ENCODE data around the gene KCNN2.

Gene KCNN2

GRCh38 chr5:114332493-114332892 lies 29.4 kb upstream of the KCNN2 start:
- H3K27me3 ChIP-seq (ENCODE audit: low read depth, low read length) = no peaks in the 10 kb centered on the region
- H3K9me3 ChIP-seq (ENCODE audit: control insufficient read depth in 1 of 2, low read length in 2 of 2) = no peaks in the 10 kb centered on the region
- H3K27ac ChIP-seq (ENCODE audit: low read length) = no peak overlapping the region
- H3K4me3 ChIP-seq (ENCODE audit: low read depth in 1 of 2, low read length in 2 of 2) = no peak overlapping the region
- no peaks in the 10 kb centered on the region for H3K4me1 ChIP-seq (ENCODE audit: control insufficient read depth in 1 of 2, insufficient read depth in 2 of 2, low read length in 2 of 2)
- no peaks in the 10 kb centered on the region for H3K36me3 ChIP-seq (ENCODE audit: control insufficient read depth in 1 of 2, insufficient read depth in 2 of 2, low read length in 2 of 2)

GRCh38 chr5:114332925-114333324 lies 28.9 kb upstream of the KCNN2 start:
- Histone ChIP-seq H3K4me3 (ENCODE audit: low read depth in 1 of 2, low read length in 2 of 2) (no peak overlapping the region), H3K27ac (ENCODE audit: low read length) (no peak overlapping the region), H3K27me3 (ENCODE audit: low read depth, low read length) (no peaks in the 10 kb centered on the region), H3K36me3 (ENCODE audit: control insufficient read depth in 1 of 2, insufficient read depth in 2 of 2, low read length in 2 of 2) (no peaks in the 10 kb centered on the region), H3K4me1 (ENCODE audit: control insufficient read depth in 1 of 2, insufficient read depth in 2 of 2, low read length in 2 of 2) (no peaks in the 10 kb centered on the region), H3K9me3 (ENCODE audit: control insufficient read depth in 1 of 2, low read length in 2 of 2) (no peaks in the 10 kb centered on the region)

GRCh38 chr5:114335391-114335790 lies 26.5 kb upstream of the KCNN2 start:
- Histone ChIP-seq H3K36me3 (ENCODE audit: control insufficient read depth in 1 of 2, insufficient read depth in 2 of 2, low read length in 2 of 2) (no peaks in the 10 kb centered on the region), H3K4me1 (ENCODE audit: control insufficient read depth in 1 of 2, insufficient read depth in 2 of 2, low read length in 2 of 2) (no peaks in the 10 kb centered on the region), H3K9me3 (ENCODE audit: control insufficient read depth in 1 of 2, low read length in 2 of 2) (peaks cover 0 to 7% of the 10 kb centered on the region in 2 donors), H3K27ac (ENCODE audit: low read length) (no peak overlapping the region), H3K4me3 (ENCODE audit: low read depth in 1 of 2, low read length in 2 of 2) (no peak overlapping the region), H3K27me3 (ENCODE audit: low read depth, low read length) (no peaks in the 10 kb centered on the region)

GRCh38 chr5:114339108-114339507 lies 22.8 kb upstream of the KCNN2 start:
- Histone ChIP-seq H3K27me3 (ENCODE audit: low read depth, low read length) (no peaks in the 10 kb centered on the region), H3K4me3 (ENCODE audit: low read depth in 1 of 2, low read length in 2 of 2) (no peak overlapping the region), H3K27ac (ENCODE audit: low read length) (no peak overlapping the region), H3K4me1 (ENCODE audit: control insufficient read depth in 1 of 2, insufficient read depth in 2 of 2, low read length in 2 of 2) (no peaks in the 10 kb centered on the region), H3K9me3 (ENCODE audit: control insufficient read depth in 1 of 2, low read length in 2 of 2) (peaks cover 0 to 7% of the 10 kb centered on the region in 2 donors), H3K36me3 (ENCODE audit: control insufficient read depth in 1 of 2, insufficient read depth in 2 of 2, low read length in 2 of 2) (no peaks in the 10 kb centered on the region)

- Histone ChIP-seq H3K27ac (ENCODE audit: low read length) (no peak overlapping the region), H3K36me3 (ENCODE audit: control insufficient read depth in 1 of 2, insufficient read depth in 2 of 2, low read length in 2 of 2) (no peaks in the 10 kb centered on the region), H3K4me3 (ENCODE audit: low read depth in 1 of 2, low read length in 2 of 2) (no peak overlapping the region), H3K4me1 (ENCODE audit: control insufficient read depth in 1 of 2, insufficient read depth in 2 of 2, low read length in 2 of 2) (no peaks in the 10 kb centered on the region), H3K9me3 (ENCODE audit: control insufficient read depth in 1 of 2, low read length in 2 of 2) (no peaks in the 10 kb centered on the region), H3K27me3 (ENCODE audit: low read depth, low read length) (no peaks in the 10 kb centered on the region)
Measured at GRCh38 chr5:114346181-114346580, 15.7 kb upstream of the KCNN2 start.

- H3K4me3 ChIP-seq (ENCODE audit: low read depth in 1 of 2, low read length in 2 of 2) = no peak overlapping the region
- H3K36me3 ChIP-seq (ENCODE audit: control insufficient read depth in 1 of 2, insufficient read depth in 2 of 2, low read length in 2 of 2) = no peaks in the 10 kb centered on the region
- no peak overlapping the region for H3K27ac ChIP-seq (ENCODE audit: low read length)
- no peaks in the 10 kb centered on the region for H3K9me3 ChIP-seq (ENCODE audit: control insufficient read depth in 1 of 2, low read length in 2 of 2)
- no peaks in the 10 kb centered on the region for H3K4me1 ChIP-seq (ENCODE audit: control insufficient read depth in 1 of 2, insufficient read depth in 2 of 2, low read length in 2 of 2)
- H3K27me3 ChIP-seq (ENCODE audit: low read depth, low read length) = no peaks in the 10 kb centered on the region
Measured at GRCh38 chr5:114355086-114355830, 6.6 kb upstream of the KCNN2 start.

- Histone ChIP-seq H3K27me3 (ENCODE audit: low read depth, low read length) (peaks cover 4% of the 10 kb centered on the region), H3K36me3 (ENCODE audit: control insufficient read depth in 1 of 2, insufficient read depth in 2 of 2, low read length in 2 of 2) (no peaks in the 10 kb centered on the region), H3K9me3 (ENCODE audit: control insufficient read depth in 1 of 2, low read length in 2 of 2) (no peaks in the 10 kb centered on the region), H3K27ac (ENCODE audit: low read length) (no peak overlapping the region), H3K4me1 (ENCODE audit: control insufficient read depth in 1 of 2, insufficient read depth in 2 of 2, low read length in 2 of 2) (peaks cover 0 to 25% of the 10 kb centered on the region in 2 donors), H3K4me3 (ENCODE audit: low read depth in 1 of 2, low read length in 2 of 2) (no peak overlapping the region)
Measured at GRCh38 chr5:114358329-114358728, 3.5 kb upstream of the KCNN2 start.

GRCh38 chr5:114360357-114360756 lies 1.5 kb upstream of the KCNN2 start:
- H3K4me3 ChIP-seq (ENCODE audit: low read depth in 1 of 2, low read length in 2 of 2) = peak overlapping the region; percentile 30 to 93
- H3K27me3 ChIP-seq (ENCODE audit: low read depth, low read length) = peaks cover 13% of the 10 kb centered on the region

GRCh38 chr5:114360816-114361723 lies 800 bp upstream of the KCNN2 start:
- H3K27ac ChIP-seq (ENCODE audit: low read length) = no peak overlapping the region
- peaks cover 0 to 31% of the 10 kb centered on the region in 2 donors for H3K4me1 ChIP-seq (ENCODE audit: control insufficient read depth in 1 of 2, insufficient read depth in 2 of 2, low read length in 2 of 2)
- peak overlapping the region; percentile 33 to 93 for H3K4me3 ChIP-seq (ENCODE audit: low read depth in 1 of 2, low read length in 2 of 2)
- no peaks in the 10 kb centered on the region for H3K9me3 ChIP-seq (ENCODE audit: control insufficient read depth in 1 of 2, low read length in 2 of 2)
- peaks cover 13% of the 10 kb centered on the region for H3K27me3 ChIP-seq (ENCODE audit: low read depth, low read length)
- no peaks in the 10 kb centered on the region for H3K36me3 ChIP-seq (ENCODE audit: control insufficient read depth in 1 of 2, insufficient read depth in 2 of 2, low read length in 2 of 2)

More at GRCh38 chr5:114360357-114360756, 1.5 kb upstream of the KCNN2 start:
- Histone ChIP-seq H3K27ac (ENCODE audit: low read length) (no peak overlapping the region), H3K9me3 (ENCODE audit: control insufficient read depth in 1 of 2, low read length in 2 of 2) (no peaks in the 10 kb centered on the region), H3K4me1 (ENCODE audit: control insufficient read depth in 1 of 2, insufficient read depth in 2 of 2, low read length in 2 of 2) (peaks cover 0 to 31% of the 10 kb centered on the region in 2 donors), H3K36me3 (ENCODE audit: control insufficient read depth in 1 of 2, insufficient read depth in 2 of 2, low read length in 2 of 2) (no peaks in the 10 kb centered on the region)

GRCh38 chr5:114362197-114362976 lies 517 bp downstream of the KCNN2 start:
- H3K9me3 ChIP-seq (ENCODE audit: control insufficient read depth in 1 of 2, low read length in 2 of 2) = no peaks in the 10 kb centered on the region
- peak overlapping the region in 1 of 2 donors; percentile 93 for H3K4me3 ChIP-seq (ENCODE audit: low read depth in 1 of 2, low read length in 2 of 2)
- H3K36me3 ChIP-seq (ENCODE audit: control insufficient read depth in 1 of 2, insufficient read depth in 2 of 2, low read length in 2 of 2) = no peaks in the 10 kb centered on the region
- no peak overlapping the region for H3K27ac ChIP-seq (ENCODE audit: low read length)
- peaks cover 13% of the 10 kb centered on the region for H3K27me3 ChIP-seq (ENCODE audit: low read depth, low read length)
- peaks cover 0 to 31% of the 10 kb centered on the region in 2 donors for H3K4me1 ChIP-seq (ENCODE audit: control insufficient read depth in 1 of 2, insufficient read depth in 2 of 2, low read length in 2 of 2)

All from muscle layer of duodenum (tissue), 2 donors.